C1 segment of cervical spinal cord (tissue), 14 donors: ENCODE measurements around the gene NLGN4X.

ENCODE experiments used
- DNase-seq, 14 donors: peaks; one replicate each; lab custom pipeline; 2025; lab: John Stamatoyannopoulos, UW

NLGN4X gene

GRCh38 chrX:6159468-6159867 is 69.2 kb downstream of the NLGN4X start:
- DNase-seq = no peak

GRCh38 chrX:6151971-6152370 is 76.7 kb downstream of the NLGN4X start:
- DNase-seq = no peak

- DNase-seq = no peak
These were observed 79.4 kb downstream of the NLGN4X start for GRCh38 chrX:6149060-6149872.

- no peak for DNase-seq
These were observed 94.4 kb downstream of the NLGN4X start for GRCh38 chrX:6134255-6134654.

GRCh38 chrX:6132970-6133369 is 95.7 kb downstream of the NLGN4X start:
- DNase-seq = no peak

- no peak for DNase-seq
These were observed 97.4 kb downstream of the NLGN4X start for GRCh38 chrX:6131287-6131686.

- DNase-seq = no peak
These were observed 99.5 kb downstream of the NLGN4X start for GRCh38 chrX:6129195-6129594.

GRCh38 chrX:6120329-6120728 is 108.3 kb downstream of the NLGN4X start:
- DNase-seq = no peak

GRCh38 chrX:6095469-6095868 is 133.2 kb downstream of the NLGN4X start:
- DNase-seq = no peak

- no peak for DNase-seq
These were observed 154.1 kb downstream of the NLGN4X start for GRCh38 chrX:6074532-6074931.

GRCh38 chrX:6071731-6072130 is 156.9 kb downstream of the NLGN4X start:
- DNase-seq = peak in 1 of 14 donors; percentile 63

GRCh38 chrX:6067600-6067999 is 161.1 kb downstream of the NLGN4X start:
- DNase-seq = no peak

GRCh38 chrX:6053141-6053540 is 175.5 kb downstream of the NLGN4X start:
- DNase-seq = peak in 5 of 14 donors; percentile 1 to 73 (median 10)

GRCh38 chrX:6052111-6052745 is 176.4 kb downstream of the NLGN4X start:
- DNase-seq = peak in 5 of 14 donors; percentile 3 to 90 (median 8)

- DNase-seq = no peak
These were observed 179.5 kb downstream of the NLGN4X start for GRCh38 chrX:6049132-6049531.

GRCh38 chrX:6041630-6042029 is 187.0 kb downstream of the NLGN4X start:
- DNase-seq = no peak

GRCh38 chrX:6029014-6029413 is 199.7 kb downstream of the NLGN4X start:
- no peak for DNase-seq

- no peak for DNase-seq
These were observed 201.7 kb downstream of the NLGN4X start for GRCh38 chrX:6026980-6027379.

GRCh38 chrX:6026429-6026828 is 202.2 kb downstream of the NLGN4X start:
- no peak for DNase-seq

- no peak for DNase-seq
These were observed 204.5 kb downstream of the NLGN4X start for GRCh38 chrX:6024204-6024603.

- peak in 7 of 14 donors; percentile 0 to 25 (median 13) for DNase-seq
These were observed 207.2 kb downstream of the NLGN4X start for GRCh38 chrX:6021316-6022091.

GRCh38 chrX:6019076-6019475 is 209.6 kb downstream of the NLGN4X start:
- no peak for DNase-seq
